ENCODE measurements around the gene SUPT3H. TPM values are rescaled to one million over a fixed set of nuclear protein-coding genes. Genes with fewer than 3 reads are reported as not detected.

The SUPT3H gene
- total and polyA plus RNA-seq, 2 experiments from 2014 or later: 12.4 to 19.4 TPM

- H3K4me3 ChIP-seq: no peak overlapping the region
- H3K4me1 ChIP-seq (ENCODE audit: low read depth): no peaks in the 10 kb centered on the region
- no peak overlapping the region for H3K27ac ChIP-seq
- peak in 1 of 2 donors; percentile 65 for DNase-seq (ENCODE audit: low read depth in 1 of 2, low spot score in 1 of 2)
- TF ChIP-seq CTCF (IDR thresholded peaks at IDR 0.05; ENCODE audit: low read depth, low read length): no peak
- H3K9me3 ChIP-seq (ENCODE audit: low read depth): no peaks in the 10 kb centered on the region
- no peaks in the 10 kb centered on the region for H3K27me3 ChIP-seq
- H3K36me3 ChIP-seq: no peaks in the 10 kb centered on the region
These were observed 112.5 kb downstream of the SUPT3H start for GRCh38 chr6:45265246-45265645.

- no peak overlapping the region for H3K27ac ChIP-seq
- TF ChIP-seq CTCF (IDR thresholded peaks at IDR 0.05; ENCODE audit: low read depth, low read length): no peak
- no peak overlapping the region for H3K4me3 ChIP-seq
- no peaks in the 10 kb centered on the region for H3K4me1 ChIP-seq (ENCODE audit: low read depth)
- H3K27me3 ChIP-seq: no peaks in the 10 kb centered on the region
- H3K36me3 ChIP-seq: no peaks in the 10 kb centered on the region
- no peaks in the 10 kb centered on the region for H3K9me3 ChIP-seq (ENCODE audit: low read depth)
- no peak for DNase-seq (ENCODE audit: low read depth in 1 of 2, low spot score in 1 of 2)
These were observed 117.0 kb downstream of the SUPT3H start for GRCh38 chr6:45260696-45261095.

GRCh38 chr6:45256697-45257695 lies 120.7 kb downstream of the SUPT3H start:
- no peak for TF ChIP-seq CTCF (IDR thresholded peaks at IDR 0.05; ENCODE audit: low read depth, low read length)
- no peak overlapping the region for H3K4me3 ChIP-seq
- DNase-seq (ENCODE audit: low read depth in 1 of 2, low spot score in 1 of 2): peak in 1 of 2 donors; percentile 46
- H3K9me3 ChIP-seq (ENCODE audit: low read depth): no peaks in the 10 kb centered on the region
- no peaks in the 10 kb centered on the region for H3K27me3 ChIP-seq
- H3K27ac ChIP-seq: no peak overlapping the region
- no peaks in the 10 kb centered on the region for H3K4me1 ChIP-seq (ENCODE audit: low read depth)
- no peaks in the 10 kb centered on the region for H3K36me3 ChIP-seq

- H3K36me3 ChIP-seq: no peaks in the 10 kb centered on the region
- H3K9me3 ChIP-seq (ENCODE audit: low read depth): no peaks in the 10 kb centered on the region
- no peak for TF ChIP-seq CTCF (IDR thresholded peaks at IDR 0.05; ENCODE audit: low read depth, low read length)
- no peaks in the 10 kb centered on the region for H3K4me1 ChIP-seq (ENCODE audit: low read depth)
- H3K4me3 ChIP-seq: no peak overlapping the region
- DNase-seq (ENCODE audit: low read depth in 1 of 2, low spot score in 1 of 2): no peak
- no peak overlapping the region for H3K27ac ChIP-seq
- no peaks in the 10 kb centered on the region for H3K27me3 ChIP-seq
These were observed 122.3 kb downstream of the SUPT3H start for GRCh38 chr6:45255434-45255833.

- DNase-seq (ENCODE audit: low read depth in 1 of 2, low spot score in 1 of 2): no peak
- no peak for TF ChIP-seq CTCF (IDR thresholded peaks at IDR 0.05; ENCODE audit: low read depth, low read length)
These were observed 123.5 kb downstream of the SUPT3H start for GRCh38 chr6:45254253-45254652.

More at GRCh38 chr6:45254253-45254652, 123.5 kb downstream of the SUPT3H start:
- no peaks in the 10 kb centered on the region for H3K27me3 ChIP-seq
- H3K27ac ChIP-seq: no peak overlapping the region
- no peak overlapping the region for H3K4me3 ChIP-seq
- no peaks in the 10 kb centered on the region for H3K9me3 ChIP-seq (ENCODE audit: low read depth)
- no peaks in the 10 kb centered on the region for H3K36me3 ChIP-seq
- no peaks in the 10 kb centered on the region for H3K4me1 ChIP-seq (ENCODE audit: low read depth)
